ENCODE measurements around the gene FAM110D.

FAM110D gene

DNA sequence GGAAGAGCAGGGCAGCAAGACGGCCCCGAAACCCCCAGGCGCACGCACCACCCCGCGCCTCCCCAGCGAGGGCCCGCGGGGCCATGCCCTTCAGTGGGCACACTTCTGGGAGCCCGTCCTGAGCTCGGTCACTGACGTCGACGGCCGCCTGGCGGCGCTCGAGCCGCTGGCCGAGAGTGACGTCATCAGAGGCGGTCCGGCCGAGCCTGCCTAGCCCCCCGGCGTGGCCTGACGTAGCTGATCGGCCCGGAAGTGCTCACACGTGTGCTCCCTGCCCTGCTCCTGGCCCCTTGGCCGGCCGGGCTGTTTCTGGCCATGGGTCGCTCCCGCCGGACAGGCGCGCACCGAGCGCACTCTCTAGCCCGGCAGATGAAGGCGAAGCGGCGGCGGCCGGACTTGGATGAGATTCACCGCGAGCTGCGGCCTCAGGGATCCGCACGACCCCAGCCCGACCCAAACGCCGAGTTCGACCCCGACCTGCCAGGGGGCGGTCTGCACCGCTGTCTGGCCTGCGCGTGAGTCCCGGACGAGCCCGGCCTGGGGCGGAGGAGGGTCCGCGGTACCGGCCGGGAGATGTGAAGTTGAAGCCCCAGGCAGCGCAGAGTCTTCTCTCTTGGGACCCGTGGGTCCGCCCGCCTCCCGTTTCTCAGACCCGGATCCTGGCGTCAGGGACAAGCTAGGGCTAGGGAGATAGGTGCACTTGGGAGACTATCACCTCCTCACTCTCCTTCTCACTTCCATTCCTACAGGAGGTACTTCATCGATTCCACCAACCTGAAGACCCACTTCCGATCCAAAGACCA, 11.0 kb downstream of the FAM110D start, which contains the start of gene ZNF593:
ZNF593 (plus strand) TSS at position 240 of the 803 bp plus-strand sequence; CDS start at position 316, 76 bp downstream.
- DNase-seq: peak; percentile 87
- H3K27ac ChIP-seq (ENCODE audit: low read length): peak within 1 kb of the TSS; percentile 45; the same call in 1 of the 2 replicates

DNA sequence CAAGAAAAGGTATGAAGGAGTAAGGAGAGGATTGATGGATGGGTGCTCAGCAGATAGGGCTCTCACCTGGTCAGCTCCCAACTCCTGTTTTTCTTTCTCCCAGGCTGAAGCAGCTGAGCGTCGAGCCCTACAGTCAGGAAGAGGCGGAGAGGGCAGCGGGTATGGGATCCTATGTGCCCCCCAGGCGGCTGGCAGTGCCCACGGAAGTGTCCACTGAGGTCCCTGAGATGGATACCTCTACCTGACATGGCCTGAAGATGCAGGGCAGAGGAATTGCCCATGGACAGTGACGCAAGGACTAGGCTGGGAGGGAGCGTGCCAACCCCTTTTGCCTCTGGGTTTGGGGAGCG, 11.6 kb downstream of the FAM110D start:
- Histone ChIP-seq H3K9me3 (ENCODE audit: insufficient read depth, low read length, severe bottlenecking) (no peaks in the 10 kb centered on the region), H3K27ac (ENCODE audit: low read length) (peak overlapping the region; percentile 45; the same call in 1 of the 2 replicates), H4K20me1 (ENCODE audit: insufficient read depth, low read length) (no peaks in the 10 kb centered on the region), H3K27me3 (ENCODE audit: insufficient read depth, low read length, poor library complexity) (peaks cover 3% of the 10 kb centered on the region), H3K36me3 (ENCODE audit: insufficient read depth, low read length) (peaks cover 5% of the 10 kb centered on the region), H3K4me2 (ENCODE audit: insufficient read depth, low read length) (peak overlapping the region; percentile 81), H3K79me2 (ENCODE audit: insufficient read depth, low read length) (peaks cover 3% of the 10 kb centered on the region; the same call in 1 of the 2 replicates), H3K4me1 (ENCODE audit: insufficient read depth, low read length) (peaks cover 23% of the 10 kb centered on the region), H3K4me3 (ENCODE audit: low read depth in 1 of 2, low read length in 2 of 2) (peak overlapping the region; percentile 56 to 84; a peak in 3 of 4 replicates), H3K9ac (ENCODE audit: low read depth, low read length) (peak overlapping the region; percentile 83), H2AFZ (ENCODE audit: low read depth, low read length) (peak overlapping the region; percentile 95)
- TF ChIP-seq EZH2 (IDR thresholded peaks at IDR 0.05; ENCODE audit: borderline replicate concordance, low read depth, low read length, severe bottlenecking): no peak
- TF ChIP-seq, protein P1, sequence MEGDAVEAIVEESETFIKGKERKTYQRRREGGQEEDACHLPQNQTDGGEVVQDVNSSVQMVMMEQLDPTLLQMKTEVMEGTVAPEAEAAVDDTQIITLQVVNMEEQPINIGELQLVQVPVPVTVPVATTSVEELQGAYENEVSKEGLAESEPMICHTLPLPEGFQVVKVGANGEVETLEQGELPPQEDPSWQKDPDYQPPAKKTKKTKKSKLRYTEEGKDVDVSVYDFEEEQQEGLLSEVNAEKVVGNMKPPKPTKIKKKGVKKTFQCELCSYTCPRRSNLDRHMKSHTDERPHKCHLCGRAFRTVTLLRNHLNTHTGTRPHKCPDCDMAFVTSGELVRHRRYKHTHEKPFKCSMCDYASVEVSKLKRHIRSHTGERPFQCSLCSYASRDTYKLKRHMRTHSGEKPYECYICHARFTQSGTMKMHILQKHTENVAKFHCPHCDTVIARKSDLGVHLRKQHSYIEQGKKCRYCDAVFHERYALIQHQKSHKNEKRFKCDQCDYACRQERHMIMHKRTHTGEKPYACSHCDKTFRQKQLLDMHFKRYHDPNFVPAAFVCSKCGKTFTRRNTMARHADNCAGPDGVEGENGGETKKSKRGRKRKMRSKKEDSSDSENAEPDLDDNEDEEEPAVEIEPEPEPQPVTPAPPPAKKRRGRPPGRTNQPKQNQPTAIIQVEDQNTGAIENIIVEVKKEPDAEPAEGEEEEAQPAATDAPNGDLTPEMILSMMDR (IDR thresholded peaks at IDR 0.05; ENCODE audit: borderline replicate concordance, extremely low read depth, low read length, poor library complexity, severe bottlenecking): no peak
- ATAC-seq (ENCODE audit: insufficient read depth, low read depth) (no peak), DNase-seq (no peak)

More for the DNA sequence above, 11.0 kb downstream of the FAM110D start, which contains the start of gene ZNF593:
- H4K20me1 ChIP-seq (ENCODE audit: insufficient read depth, low read length): no peaks in the 10 kb centered on the region
- TF ChIP-seq, protein P1 (IDR thresholded peaks at IDR 0.05; ENCODE audit: borderline replicate concordance, extremely low read depth, low read length, poor library complexity, severe bottlenecking): peak; percentile 87
- no peak for TF ChIP-seq EZH2 (IDR thresholded peaks at IDR 0.05; ENCODE audit: borderline replicate concordance, low read depth, low read length, severe bottlenecking)
- H3K4me1 ChIP-seq (ENCODE audit: insufficient read depth, low read length): peaks cover 23% of the 10 kb centered on the region
- peak; percentile 89 for ATAC-seq (ENCODE audit: insufficient read depth, low read depth)
- peak within 1 kb of the TSS; percentile 81 for H3K4me2 ChIP-seq (ENCODE audit: insufficient read depth, low read length)
- H3K9ac ChIP-seq (ENCODE audit: low read depth, low read length): peak within 1 kb of the TSS; percentile 83
- peaks cover 5% of the 10 kb centered on the region for H3K36me3 ChIP-seq (ENCODE audit: insufficient read depth, low read length)
- H3K79me2 ChIP-seq (ENCODE audit: insufficient read depth, low read length): peaks cover 3% of the 10 kb centered on the region; the same call in 1 of the 2 replicates
- peak within 1 kb of the TSS; percentile 95 for H2AFZ ChIP-seq (ENCODE audit: low read depth, low read length)
- H3K27me3 ChIP-seq (ENCODE audit: insufficient read depth, low read length, poor library complexity): peaks cover 3% of the 10 kb centered on the region
- H3K4me3 ChIP-seq (ENCODE audit: low read depth in 1 of 2, low read length in 2 of 2): peak within 1 kb of the TSS; percentile 56 to 84; a peak in 3 of 4 replicates
- no peaks in the 10 kb centered on the region for H3K9me3 ChIP-seq (ENCODE audit: insufficient read depth, low read length, severe bottlenecking)

DNA sequence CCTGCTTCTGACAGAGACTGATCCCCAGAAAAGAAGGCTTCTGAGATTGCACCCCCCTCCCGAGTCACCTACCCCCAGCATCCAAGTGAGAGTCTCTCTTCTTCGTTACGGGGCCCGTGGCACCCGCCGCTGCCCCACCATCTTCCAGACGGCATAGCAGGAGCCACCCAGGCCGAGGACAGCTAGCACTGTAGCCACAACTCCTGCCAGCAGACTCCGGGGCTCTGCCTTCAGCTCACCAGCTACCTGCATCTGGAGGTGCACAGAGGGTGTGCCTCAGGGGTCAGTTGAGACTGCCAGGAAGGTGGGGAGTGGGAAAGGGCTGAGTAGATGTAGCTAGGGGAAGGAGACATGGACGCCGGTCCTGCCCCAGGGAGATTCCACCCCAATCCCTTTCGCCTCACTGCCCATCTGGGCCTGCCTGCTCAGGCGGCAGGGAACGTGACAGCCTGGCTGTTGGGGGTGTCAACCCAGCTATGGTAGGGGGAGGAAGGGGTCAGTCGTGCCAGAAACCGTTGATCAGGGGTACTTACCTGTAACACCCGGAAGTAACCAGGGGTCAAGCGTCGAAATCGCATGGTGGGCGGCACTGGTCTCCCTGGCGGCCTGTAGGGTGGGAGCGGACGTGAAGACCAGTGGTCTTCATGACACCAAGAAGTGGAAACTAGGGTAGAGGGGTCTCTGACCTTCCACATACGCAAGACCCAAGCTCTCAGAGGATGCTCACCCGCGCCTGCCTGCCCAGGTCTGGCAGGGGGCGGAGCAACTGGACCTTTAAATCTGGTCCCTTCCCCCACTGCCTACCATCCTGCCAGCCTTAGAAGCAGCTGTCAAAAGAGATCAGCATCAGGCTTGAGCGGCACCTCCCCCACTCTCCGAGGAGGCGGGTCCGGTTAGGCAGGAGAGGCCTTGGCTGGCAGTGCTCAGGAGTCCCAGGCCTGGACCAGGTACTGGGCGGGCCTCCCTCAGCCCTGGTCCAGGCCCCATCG, 12.5 kb downstream of the FAM110D start, which contains the start of gene ZNF593OS:
ZNF593OS (minus strand) TSS at position 749 of the 989 bp plus-strand sequence; CDS start at position 578, 171 bp downstream.
- Histone ChIP-seq H3K4me3 (ENCODE audit: low read depth in 1 of 2, low read length in 2 of 2) (peak within 1 kb of the TSS in 1 of 2 experiments; percentile 84; a peak in 2 of 4 replicates), H3K4me2 (ENCODE audit: insufficient read depth, low read length) (peak within 1 kb of the TSS; percentile 81), H2AFZ (ENCODE audit: low read depth, low read length) (no peak within 1 kb of the TSS), H3K4me1 (ENCODE audit: insufficient read depth, low read length) (peaks cover 23% of the 10 kb centered on the region), H3K9ac (ENCODE audit: low read depth, low read length) (peak within 1 kb of the TSS; percentile 83), H4K20me1 (ENCODE audit: insufficient read depth, low read length) (no peaks in the 10 kb centered on the region), H3K27me3 (ENCODE audit: insufficient read depth, low read length, poor library complexity) (peaks cover 3% of the 10 kb centered on the region), H3K79me2 (ENCODE audit: insufficient read depth, low read length) (peaks cover 3% of the 10 kb centered on the region; the same call in 1 of the 2 replicates), H3K9me3 (ENCODE audit: insufficient read depth, low read length, severe bottlenecking) (no peaks in the 10 kb centered on the region), H3K36me3 (ENCODE audit: insufficient read depth, low read length) (peaks cover 5% of the 10 kb centered on the region), H3K27ac (ENCODE audit: low read length) (peak within 1 kb of the TSS; percentile 45; the same call in 1 of the 2 replicates)
- ATAC-seq (ENCODE audit: insufficient read depth, low read depth): no peak
- DNase-seq: no peak
- TF ChIP-seq EZH2 (IDR thresholded peaks at IDR 0.05; ENCODE audit: borderline replicate concordance, low read depth, low read length, severe bottlenecking): no peak
- TF ChIP-seq, protein P1 (IDR thresholded peaks at IDR 0.05; ENCODE audit: borderline replicate concordance, extremely low read depth, low read length, poor library complexity, severe bottlenecking): no peak

Measured in DND-41 (cell line).